Activated CD8-positive, alpha-beta memory T cell treated with anti-CD3 and anti-CD28 coated beads for 24 hours (primary cell): ENCODE data around the gene FDPS.

ENCODE experiments used
- DNase-seq: peaks from one replicate; pipeline ENCODE4 v3.0.0-alpha.2; 2020

FDPS gene

GRCh38 chr1:155308493-155309422 is at the start of gene FDPS:
TSS of gene FDPS (plus strand) at chr1:155308866. CDS start at chr1:155309790, 924 bp downstream.
- DNase-seq, result peak; percentile 95

- DNase-seq, result no peak
These were observed 48.4 kb upstream of the FDPS start for GRCh38 chr1:155260276-155260675.

- no peak for DNase-seq
These were observed 47.2 kb upstream of the FDPS start for GRCh38 chr1:155261493-155261851.

GRCh38 chr1:155261852-155262673 is 46.6 kb upstream of the FDPS start, which contains the start of gene SCAMP3:
TSS of gene SCAMP3 (minus strand) at chr1:155262360. CDS start at chr1:155262151, 209 bp downstream.
- peak; percentile 93 for DNase-seq

GRCh38 chr1:155263067-155263466 is 45.6 kb upstream of the FDPS start:
- no peak for DNase-seq

- DNase-seq, result no peak
These were observed 42.1 kb upstream of the FDPS start for GRCh38 chr1:155266553-155266952.

- no peak for DNase-seq
These were observed 41.3 kb upstream of the FDPS start for GRCh38 chr1:155267373-155267772.

GRCh38 chr1:155268630-155269029 is 40.0 kb upstream of the FDPS start:
- no peak for DNase-seq

- no peak for DNase-seq
These were observed 39.3 kb upstream of the FDPS start for GRCh38 chr1:155269381-155269780.

- DNase-seq, result no peak
These were observed 36.0 kb upstream of the FDPS start for GRCh38 chr1:155272466-155273342.

- peak; percentile 96 for DNase-seq
These were observed 35.1 kb upstream of the FDPS start, which contains the start of gene CLK2 for GRCh38 chr1:155273343-155274245. TSS of gene CLK2 (minus strand) at chr1:155273504. CDS start at chr1:155270977, 2,527 bp downstream.

GRCh38 chr1:155277070-155277901 is 31.4 kb upstream of the FDPS start, which contains the start of gene HCN3:
TSS of gene HCN3 (plus strand) at chr1:155277463. CDS start at chr1:155277591, 128 bp downstream.
- DNase-seq, result peak; percentile 97

GRCh38 chr1:155277902-155278688 is 30.6 kb upstream of the FDPS start:
- DNase-seq, result peak; percentile 87

- no peak for DNase-seq
These were observed 29.9 kb upstream of the FDPS start for GRCh38 chr1:155278689-155279160.

- no peak for DNase-seq
These were observed 29.4 kb upstream of the FDPS start for GRCh38 chr1:155279268-155279667.

GRCh38 chr1:155282488-155283091 is 26.1 kb upstream of the FDPS start:
- no peak for DNase-seq

GRCh38 chr1:155284476-155284875 is 24.2 kb upstream of the FDPS start:
- DNase-seq, result no peak

- DNase-seq, result no peak
These were observed 23.6 kb upstream of the FDPS start for GRCh38 chr1:155285063-155285462.

- no peak for DNase-seq
These were observed 23.0 kb upstream of the FDPS start for GRCh38 chr1:155285631-155286044.
